Urothelium cell line (cell line): ENCODE data around the gene FBXO42.
A peak's percentile ranks its signal among the peaks of the same experiment; 100 is the strongest.
"Not testable (repeated sequence)": the region's sequence is repeated elsewhere in the genome, so short reads cannot be mapped to it uniquely, and the experiment has no call there.

Experiments
- DNase-seq: peaks from one replicate; pipeline ENCODE4 v3.0.0; 2011; ENCODE audit warnings: low spot score, mixed read lengths
- FAIRE-seq: peaks from 2 replicates; lab custom pipeline; 2011; peaks lifted over from hg19 to GRCh38; lab: Jason Lieb, UNC

The FBXO42 gene

DNA sequence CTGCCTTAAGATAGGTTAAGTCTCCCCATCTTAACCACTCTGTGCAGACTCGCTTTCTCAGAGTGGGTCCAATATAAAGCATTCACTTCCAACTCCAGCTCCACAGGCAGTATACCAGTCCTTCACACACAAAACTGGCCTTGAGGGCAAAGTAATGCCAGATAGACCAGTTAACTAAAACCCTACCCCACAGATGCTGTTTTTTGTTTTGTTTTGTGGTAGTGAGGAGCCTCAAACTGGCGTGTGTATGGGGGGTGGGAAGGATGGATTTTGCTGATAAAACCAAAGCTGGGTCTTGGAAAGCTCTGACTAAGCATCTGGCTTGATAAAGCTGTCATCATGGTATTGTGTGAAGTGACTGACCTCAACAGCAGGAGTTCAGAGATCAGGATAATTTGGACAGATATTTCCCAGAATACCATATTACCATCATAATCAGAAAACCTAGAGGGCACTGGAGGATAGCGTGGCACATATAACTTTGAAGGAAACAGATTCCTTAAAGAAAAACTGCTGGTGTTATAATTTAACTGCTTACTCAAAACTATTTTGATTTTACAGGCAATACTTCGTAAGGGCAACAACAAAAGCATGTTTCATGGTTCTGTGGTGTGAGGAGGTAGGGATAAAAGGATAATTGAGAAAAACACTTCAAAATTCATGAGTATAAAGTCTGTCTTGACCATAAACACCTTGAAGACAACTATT lies 85.7 kb downstream of the FBXO42 start:
- DNase-seq: no peak
- FAIRE-seq: no peak

DNA sequence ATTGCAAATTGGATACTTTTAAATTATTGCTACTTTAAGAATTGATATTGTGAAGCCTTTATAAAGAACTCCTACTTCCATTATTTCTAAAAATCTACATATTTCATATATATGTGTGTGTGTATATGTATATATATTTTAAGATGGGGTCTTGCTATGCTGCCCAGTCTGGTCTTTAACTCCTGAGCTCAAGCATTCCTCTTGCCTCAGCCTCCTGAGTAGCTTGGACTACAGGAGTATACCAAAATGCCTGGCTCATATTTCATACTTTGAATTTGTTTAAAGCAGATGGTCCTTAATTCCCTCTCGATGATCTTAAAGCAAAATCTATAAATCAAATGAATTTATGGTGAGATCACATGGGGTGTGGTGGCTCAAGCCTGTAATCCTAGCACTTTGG lies 90.2 kb downstream of the FBXO42 start:
- FAIRE-seq (no peak), DNase-seq (no peak)

DNA sequence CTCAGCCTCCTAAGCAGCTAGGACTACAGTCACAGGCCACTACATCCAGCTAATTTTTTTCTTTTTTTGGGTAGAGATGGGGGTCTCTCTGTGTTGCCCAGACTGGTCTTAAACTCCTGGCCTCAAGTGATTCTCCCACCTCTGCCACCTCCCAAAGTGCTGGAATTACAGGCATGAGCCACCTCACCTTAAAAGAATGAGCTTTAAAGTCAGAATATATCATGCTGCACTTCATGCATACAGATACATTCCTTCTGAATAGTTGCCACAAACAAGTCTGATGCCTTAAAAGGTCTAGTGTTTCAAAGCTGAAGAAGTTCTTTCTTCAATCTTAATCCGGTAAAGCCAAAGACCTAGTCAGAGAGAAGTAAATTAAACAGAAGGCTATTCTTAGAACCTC lies 91.5 kb downstream of the FBXO42 start:
- no peak for FAIRE-seq
- DNase-seq: no peak

DNA sequence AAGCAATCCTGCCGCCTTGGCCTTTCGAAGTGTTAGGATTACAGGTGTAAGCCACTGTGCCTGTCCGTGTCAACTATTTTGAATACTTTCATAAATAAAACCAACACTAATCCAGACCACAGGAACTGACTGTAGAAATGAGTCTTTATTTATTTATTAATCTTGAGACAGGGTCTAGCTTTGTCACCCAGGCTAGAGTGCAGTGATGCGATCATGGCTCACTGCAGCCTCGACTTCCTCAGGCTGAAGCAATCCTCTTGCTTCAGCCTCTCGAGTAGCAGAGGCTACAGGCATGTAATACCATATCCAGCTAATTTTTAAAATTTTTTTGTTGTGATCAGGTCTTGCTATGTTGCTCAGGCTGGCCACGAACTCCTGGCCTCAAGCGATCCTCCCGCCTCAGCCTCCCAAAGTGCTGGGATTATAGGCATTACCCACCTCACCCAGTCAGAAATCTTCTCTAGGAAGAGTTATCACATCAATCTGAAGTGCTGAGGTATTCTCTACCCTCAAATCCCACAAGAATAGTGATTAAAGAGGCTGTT lies 93.6 kb downstream of the FBXO42 start:
- DNase-seq: no peak
- FAIRE-seq: no peak

DNA sequence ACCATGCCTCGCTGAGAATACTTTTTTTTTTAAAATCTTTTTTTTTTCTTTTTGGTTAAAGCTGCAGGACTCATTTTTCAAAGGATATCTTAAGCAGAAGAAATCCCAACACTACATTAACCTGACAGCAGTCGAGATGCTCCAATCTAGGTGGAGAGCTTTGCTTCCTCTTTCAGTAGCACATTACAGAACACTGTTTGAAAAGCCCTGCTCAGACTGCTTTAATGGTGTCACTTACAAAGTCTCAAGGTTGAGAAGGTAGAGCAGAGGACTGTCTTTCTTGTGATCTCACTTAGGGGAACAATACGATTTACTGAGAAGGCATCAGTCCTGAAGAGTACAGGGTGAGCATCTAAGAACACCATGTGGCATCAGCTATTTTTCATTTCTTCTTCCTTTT lies 94.3 kb downstream of the FBXO42 start:
- no peak for FAIRE-seq
- DNase-seq: no peak

DNA sequence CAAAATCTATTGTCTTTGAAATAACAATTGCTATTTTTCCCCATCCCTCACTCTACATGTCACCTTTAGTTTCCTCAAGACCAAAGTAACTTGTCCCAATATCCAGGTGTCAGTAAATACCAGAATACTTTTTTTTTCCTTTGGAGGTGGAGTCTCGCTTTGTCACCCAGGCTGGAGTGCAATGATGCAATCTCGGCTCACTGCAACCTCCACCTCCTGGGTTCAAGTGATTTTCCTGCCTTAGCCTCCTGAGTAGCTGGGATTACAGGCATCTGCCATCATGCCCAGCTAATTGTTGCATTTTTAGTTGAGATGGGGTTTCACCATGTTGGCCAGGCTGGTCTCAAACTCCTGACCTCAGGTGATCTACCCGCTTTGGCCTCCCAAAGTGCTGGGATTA lies 94.7 kb downstream of the FBXO42 start:
- FAIRE-seq, DNase-seq: not testable (repeated sequence)

DNA sequence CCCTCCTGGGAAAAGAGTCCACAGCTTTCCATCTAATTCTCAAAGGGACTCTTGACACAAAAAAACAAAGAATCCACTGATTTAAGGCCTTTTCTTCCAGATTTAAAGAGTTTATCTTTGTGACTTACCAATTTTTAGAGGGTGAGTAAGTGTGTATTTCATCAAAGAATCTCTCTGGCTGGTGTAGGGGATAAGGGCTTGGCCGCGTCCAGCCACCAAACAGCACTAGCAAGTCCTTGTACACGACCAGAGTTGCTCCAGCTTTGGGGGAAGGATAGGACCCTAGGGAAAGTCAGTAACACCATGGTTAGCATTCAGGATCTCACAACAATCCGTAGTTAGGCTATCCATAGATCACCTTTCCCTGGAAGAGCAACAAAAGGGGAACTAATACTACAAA lies 95.8 kb downstream of the FBXO42 start:
- DNase-seq (no peak), FAIRE-seq (no peak)

DNA sequence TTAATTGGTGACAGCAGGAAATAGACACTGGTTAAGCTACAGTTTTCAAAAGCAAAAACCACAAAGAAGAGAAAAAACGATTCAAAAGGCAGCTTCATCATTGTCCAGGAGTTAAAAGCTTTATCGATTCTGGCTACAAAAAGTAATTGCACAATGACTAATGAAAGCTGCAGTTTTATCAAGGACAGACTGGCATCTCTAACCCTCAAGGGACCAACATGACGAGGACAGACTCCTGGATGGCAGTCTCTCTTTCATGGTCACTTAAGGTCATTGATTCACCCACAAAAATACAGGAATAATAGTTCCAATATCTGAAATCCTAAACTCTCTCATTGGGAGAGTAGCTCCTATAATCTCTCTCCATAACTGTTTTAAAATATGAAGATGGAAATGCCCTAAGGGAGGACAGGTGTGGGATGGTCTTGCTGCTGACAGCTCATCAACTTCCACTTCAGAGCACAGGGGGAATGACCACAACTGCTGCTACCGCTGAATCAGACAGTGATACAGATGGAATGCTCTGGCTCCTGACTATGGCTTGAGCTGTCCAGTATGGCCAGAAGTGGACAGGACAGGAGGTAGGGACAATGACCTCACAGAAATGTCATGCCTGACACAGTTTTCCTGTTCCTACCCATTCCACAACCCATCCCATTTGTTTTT lies 97.9 kb downstream of the FBXO42 start:
- FAIRE-seq (no peak), DNase-seq (no peak)

DNA sequence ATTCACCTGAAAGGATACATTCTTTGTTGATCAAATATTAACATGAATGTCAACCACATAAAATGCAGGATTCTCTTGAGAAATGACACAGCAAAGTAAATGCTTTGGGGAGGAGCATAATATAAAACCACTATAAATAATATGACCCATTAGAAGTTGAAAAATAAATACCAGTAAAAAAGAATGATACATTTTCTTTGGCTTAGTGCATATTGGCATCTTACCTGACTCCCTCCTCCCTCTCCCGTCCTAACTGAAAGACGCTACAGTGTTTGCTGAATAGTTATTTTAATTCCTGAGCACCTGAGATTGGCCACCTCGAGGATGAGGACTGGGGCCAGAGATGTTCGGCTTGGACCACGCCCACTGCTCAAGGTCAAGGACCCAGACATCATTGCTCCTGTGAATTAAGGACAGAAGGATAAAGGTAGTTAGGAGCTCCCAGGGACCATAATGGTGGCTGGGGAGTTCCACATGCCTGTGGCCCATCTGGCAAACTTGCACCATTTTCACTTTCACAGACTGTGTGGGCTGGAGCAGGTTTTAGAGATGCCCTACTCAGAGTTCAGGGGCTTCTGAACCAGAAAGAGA lies 98.9 kb downstream of the FBXO42 start:
- DNase-seq (no peak), FAIRE-seq (no peak)

DNA sequence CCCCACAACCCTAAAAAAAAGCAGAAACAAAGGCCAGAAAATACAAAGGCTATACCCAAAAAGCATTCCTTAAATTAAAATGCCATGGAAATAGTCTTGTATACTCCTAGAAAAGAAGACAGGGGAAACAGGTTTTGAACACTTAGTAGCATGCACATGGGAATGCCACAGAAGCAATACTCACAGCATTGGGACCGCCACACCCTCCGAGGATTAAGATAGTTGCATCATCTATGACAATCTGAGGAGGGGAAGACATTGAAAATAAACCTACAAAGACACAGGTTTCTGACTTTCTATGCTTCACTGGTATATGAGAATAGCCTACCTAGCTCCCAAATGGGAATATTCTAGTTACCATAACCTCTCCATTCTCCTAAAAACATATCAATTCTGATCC lies 99.4 kb downstream of the FBXO42 start:
- FAIRE-seq (no peak), DNase-seq (no peak)

DNA sequence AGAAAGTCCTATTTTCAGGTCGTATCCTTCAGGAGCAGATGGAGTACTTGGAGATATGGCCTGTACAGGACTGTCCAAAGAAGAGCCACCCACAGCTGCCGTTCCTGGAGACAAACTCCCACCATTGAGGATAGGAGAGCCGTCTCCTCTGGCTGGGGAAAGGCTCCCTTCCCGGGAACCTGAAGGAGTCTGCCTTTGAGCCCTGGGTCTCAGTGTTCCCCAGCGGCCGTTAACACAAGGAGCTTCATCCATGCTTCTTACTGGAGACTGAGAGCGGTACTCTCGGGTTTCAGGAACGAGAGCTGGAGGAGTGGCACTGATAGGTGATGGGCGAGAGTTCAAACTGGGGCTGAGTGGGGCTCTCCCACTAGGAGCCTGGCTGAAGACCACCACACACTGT lies 100.9 kb downstream of the FBXO42 start:
- FAIRE-seq (no peak), DNase-seq (no peak)

DNA sequence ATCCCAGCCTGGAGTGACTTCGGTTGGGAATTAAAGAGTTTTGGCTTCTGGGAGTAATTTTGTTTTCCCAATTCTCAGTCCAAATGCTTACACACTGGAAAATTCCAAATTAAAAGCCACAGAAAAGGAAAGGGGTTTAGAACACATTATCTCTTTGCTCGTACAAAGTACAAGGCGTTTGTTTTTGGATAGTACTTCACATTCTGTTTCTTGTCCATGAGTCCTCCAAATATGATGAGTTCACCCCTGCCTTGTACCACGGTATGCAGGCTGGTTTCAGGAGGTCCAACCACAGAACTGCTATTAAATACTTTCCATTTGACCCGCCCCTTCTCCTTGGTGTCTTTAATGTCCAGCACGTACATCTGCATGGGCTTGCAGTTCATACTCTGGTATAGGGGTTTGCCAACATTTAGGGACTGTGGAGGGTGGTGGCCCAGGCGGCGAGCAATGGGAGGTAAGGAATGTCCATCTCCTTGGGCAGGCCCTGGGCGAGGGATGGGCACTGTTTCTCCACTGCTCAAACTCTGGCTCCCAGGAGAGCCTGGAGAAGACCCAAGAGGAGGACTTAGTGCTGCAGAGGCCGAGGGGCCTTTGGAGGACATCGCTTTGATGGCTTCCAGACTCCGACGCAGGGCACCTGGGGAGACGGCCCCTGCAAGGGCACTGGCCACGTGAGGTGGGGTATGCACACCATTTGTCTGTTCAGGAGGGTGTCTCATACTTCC lies 101.6 kb downstream of the FBXO42 start:
- no peak for FAIRE-seq
- DNase-seq: no peak

DNA sequence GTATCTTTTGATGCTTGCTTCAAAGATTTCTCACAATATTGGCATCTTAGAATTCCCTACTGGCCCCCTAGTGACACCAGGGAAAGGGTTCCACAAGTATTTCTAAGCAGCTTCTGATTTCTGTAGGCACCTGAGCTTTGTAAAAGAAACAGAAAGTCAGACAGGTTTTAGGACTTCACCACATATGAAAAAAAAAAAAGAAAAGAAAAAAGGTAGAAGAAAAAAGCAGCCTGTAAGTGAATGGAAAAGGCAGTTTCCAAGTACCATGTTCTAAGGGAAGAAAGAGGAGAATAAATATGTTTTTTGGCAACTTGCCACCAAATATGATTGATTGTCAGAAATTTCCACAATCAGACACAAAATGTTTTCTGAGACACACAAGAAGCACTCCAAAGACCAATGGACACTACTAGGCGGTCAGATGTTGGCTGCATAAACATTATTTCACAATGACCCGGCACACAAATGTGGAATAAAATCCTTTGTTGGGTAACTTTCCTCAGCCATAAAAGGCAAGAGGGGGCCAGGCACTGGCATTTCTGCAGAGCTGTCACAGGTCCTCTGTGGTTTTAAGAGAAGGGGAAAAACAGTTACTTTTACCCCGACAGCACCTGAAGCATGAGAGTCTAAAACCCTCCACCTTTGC lies 102.6 kb downstream of the FBXO42 start:
- DNase-seq (no peak), FAIRE-seq (no peak)

DNA sequence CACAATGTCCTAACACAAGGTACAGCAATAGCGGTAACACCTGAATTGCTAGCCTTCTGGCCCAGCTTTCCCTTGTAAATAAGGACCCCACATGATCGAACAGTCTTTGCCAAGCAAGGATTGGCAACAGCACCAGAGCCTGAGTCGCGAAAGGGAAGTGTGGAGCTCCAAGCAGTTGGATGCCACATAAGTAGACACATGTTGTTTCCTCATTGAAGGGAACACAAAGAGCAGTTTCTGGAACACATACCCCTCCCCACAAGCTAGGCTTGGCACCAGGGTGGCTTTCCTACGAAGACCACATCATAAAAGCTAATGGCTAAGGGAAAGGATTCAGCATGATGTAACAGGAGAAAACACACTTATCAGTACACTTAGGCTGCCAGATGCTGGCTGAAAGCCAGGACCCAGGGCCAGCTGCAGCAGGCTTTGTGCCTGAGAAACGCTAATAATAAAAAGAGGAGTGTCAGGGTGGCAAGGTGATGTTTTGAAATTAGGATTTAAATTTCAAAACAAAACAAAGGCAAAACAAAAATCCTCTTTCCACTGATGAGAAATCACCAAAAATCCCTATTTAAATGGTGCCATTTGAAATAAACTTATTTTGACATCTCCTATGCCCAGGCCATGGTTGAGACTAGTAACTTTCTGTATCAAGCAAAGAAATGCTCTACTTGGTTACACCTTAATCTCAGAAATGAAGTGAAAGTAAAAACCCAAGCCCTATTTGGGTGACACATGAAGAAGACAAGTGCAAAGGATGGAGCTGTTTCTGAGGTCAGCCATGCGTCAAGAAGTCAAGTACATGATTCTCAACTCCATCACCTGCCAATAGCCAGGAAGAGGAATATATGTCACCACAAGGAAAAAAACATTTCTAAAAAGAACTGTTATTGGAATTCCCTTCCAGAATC lies 103.4 kb downstream of the FBXO42 start:
- FAIRE-seq: no peak
- DNase-seq: peak; percentile 48

DNA sequence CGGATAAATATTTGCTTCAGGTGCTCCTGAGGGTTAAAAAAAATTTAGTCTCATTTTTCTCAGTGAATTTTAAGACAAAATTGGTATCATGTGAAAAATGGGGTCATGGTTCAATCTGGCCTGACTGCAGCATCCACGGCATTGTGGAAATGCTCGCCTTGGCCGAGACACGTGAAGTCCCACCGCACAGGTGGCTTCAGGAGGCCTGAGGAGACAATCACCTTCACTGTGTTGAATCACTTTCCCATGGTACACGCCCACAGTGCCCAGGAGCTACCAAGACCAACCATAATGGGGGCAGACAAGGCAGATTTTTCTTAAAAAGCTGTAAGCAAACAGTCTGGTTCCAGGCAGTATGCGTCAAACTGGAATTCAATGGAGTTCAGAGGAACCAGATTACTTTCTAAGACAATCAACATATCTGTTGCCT lies 104.3 kb downstream of the FBXO42 start:
- no peak for FAIRE-seq
- DNase-seq: no peak

DNA sequence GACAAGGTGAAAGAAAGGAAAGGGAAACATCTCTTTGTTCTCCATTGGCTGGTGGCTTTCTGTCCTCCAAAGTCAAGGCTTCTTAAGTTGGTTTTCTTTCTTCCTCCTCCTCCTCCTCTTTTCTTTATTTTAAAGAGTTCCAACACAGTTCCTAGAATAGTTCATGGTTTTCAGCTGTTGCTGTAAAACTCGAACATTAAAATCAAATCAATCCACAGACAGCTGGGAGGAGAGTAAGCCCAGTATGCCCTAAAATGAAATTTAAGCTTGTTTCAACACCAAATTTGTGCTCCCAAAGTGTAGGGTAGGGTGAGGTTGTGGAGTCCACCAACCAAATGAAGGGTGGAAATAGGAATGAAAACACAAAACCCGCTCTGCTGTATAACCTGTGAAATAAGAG lies 104.8 kb downstream of the FBXO42 start:
- no peak for FAIRE-seq
- DNase-seq: no peak

DNA sequence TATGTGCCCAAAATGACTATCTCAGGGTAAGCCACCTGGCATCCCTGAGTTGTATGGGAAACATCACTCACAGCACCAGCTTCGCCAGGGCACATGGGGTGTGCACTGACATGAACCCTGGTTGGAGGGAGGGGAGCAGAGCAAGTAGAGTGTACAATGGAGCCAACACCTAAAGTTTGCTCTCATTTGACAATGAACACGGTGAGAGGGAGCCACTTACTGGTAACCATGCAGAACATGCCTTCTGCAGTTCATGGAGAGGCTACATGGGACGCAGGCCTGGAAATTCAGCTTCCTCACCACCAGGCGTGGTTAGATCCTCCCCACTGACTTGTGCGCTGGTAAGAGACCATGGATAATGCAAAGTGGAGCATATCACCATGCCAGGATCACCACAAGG lies 105.3 kb downstream of the FBXO42 start:
- FAIRE-seq: no peak

DNA sequence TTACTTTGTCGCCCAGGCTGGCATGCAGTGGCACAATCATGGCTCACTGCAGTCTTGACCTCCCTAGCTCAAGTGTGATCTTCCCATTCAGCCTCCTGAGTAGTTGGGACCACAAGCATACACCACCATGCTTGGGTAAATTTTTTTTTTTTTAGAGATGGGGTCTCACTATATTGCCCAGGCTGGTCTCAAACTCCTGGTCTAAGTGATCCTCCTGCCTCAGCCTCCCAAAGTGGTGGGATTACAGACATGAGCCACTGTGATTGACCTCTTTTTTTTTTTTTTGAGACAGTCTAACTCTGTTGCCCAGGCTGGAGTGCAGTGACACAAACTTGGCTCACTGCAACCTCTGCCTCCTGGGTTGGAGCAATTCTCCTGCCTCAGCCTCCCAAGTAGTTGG lies 106.0 kb downstream of the FBXO42 start:
- not testable (repeated sequence) for DNase-seq, FAIRE-seq

More for the DNA sequence above, 105.3 kb downstream of the FBXO42 start:
- no peak for DNase-seq

DNA sequence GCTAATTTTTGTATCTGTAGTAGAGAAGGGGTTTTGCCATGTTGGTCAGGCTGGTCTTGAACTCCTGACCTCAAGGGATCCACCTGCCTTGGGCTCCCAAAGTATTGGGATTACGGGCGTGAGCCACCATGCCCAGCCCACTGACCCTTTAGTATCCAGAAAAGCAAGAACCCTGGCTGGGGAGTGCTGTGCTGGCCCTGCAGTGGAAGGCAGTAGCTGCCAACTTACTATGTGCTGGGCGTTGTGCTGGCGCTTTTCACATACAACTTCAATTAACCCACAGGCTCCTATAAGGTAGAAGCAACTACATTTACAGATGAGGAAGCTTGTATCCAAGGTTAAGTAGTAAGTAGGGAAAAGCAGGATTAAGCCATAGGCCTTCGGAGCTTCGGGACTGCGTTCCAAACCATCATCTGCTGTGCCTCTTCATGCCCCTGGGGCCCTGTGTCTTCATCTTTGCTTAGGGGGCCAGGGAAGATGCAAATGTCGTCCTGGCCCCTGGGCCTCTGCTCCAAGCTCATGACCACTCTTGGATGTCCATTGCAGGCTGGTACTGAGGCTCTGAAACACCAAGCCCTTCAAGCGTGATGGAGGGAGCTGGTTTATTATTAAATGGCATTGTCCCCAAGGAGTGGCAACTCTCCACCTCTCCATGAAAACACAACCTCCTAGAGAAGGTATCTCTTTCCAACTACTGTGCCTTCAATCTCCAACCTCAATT lies 106.6 kb downstream of the FBXO42 start:
- FAIRE-seq: no peak
- DNase-seq: no peak
